HPDE6-E6E7 (cell line): ENCODE results near the gene SEZ6L2.
A peak's percentile ranks its signal among the peaks of the same experiment; 100 is the strongest.
"Not testable (repeated sequence)": the region's sequence is repeated elsewhere in the genome, so short reads cannot be mapped to it uniquely, and the experiment has no call there.

ENCODE experiments used
- DNase-seq: peaks from one replicate; pipeline ENCODE4 v3.0.0; 2011; ENCODE audit warnings: missing footprints; ENCODE audit errors: extremely low spot score

Gene SEZ6L2

GRCh38 chr16:29910819-29911675 is 11.7 kb upstream of the SEZ6L2 start:
- DNase-seq = no peak

GRCh38 chr16:29909851-29910250 is 10.5 kb upstream of the SEZ6L2 start:
- not testable (repeated sequence) for DNase-seq

- DNase-seq = no peak
These were observed 10.0 kb upstream of the SEZ6L2 start for GRCh38 chr16:29909391-29909790.

- DNase-seq = no peak
These were observed 9.4 kb upstream of the SEZ6L2 start for GRCh38 chr16:29908719-29909220.

GRCh38 chr16:29907973-29908372 is 8.6 kb upstream of the SEZ6L2 start:
- no peak for DNase-seq

- DNase-seq = no peak
These were observed 7.3 kb upstream of the SEZ6L2 start for GRCh38 chr16:29906520-29907244.

- DNase-seq = no peak
These were observed 6.3 kb upstream of the SEZ6L2 start for GRCh38 chr16:29905668-29906067.

GRCh38 chr16:29904947-29905346 is 5.6 kb upstream of the SEZ6L2 start:
- no peak for DNase-seq

GRCh38 chr16:29903590-29903989 is 4.2 kb upstream of the SEZ6L2 start:
- DNase-seq = no peak

GRCh38 chr16:29901607-29901945 is 2.2 kb upstream of the SEZ6L2 start:
- DNase-seq = no peak

GRCh38 chr16:29900888-29901606 is 1.7 kb upstream of the SEZ6L2 start:
- DNase-seq = no peak

- DNase-seq = peak; percentile 76
These were observed 945 bp upstream of the SEZ6L2 start, which contains the start of gene ASPHD1 for GRCh38 chr16:29900102-29900887. Gene ASPHD1 (plus strand): TSS chr16:29900488. CDS start chr16:29900972, 484 bp downstream.

- peak; percentile 71 for DNase-seq
These were observed 390 bp downstream of the SEZ6L2 start for GRCh38 chr16:29898804-29899515.

GRCh38 chr16:29898135-29898803 is 1.1 kb downstream of the SEZ6L2 start:
- no peak for DNase-seq

GRCh38 chr16:29897333-29897732 is 2.0 kb downstream of the SEZ6L2 start:
- no peak for DNase-seq

GRCh38 chr16:29896841-29897240 is 2.5 kb downstream of the SEZ6L2 start:
- DNase-seq = no peak

GRCh38 chr16:29894352-29894751 is 5.0 kb downstream of the SEZ6L2 start:
- DNase-seq = no peak

GRCh38 chr16:29893553-29893952 is 5.8 kb downstream of the SEZ6L2 start:
- no peak for DNase-seq

- no peak for DNase-seq
These were observed 6.9 kb downstream of the SEZ6L2 start for GRCh38 chr16:29892458-29892813.
